Activated naive CD8-positive, alpha-beta T cell treated with anti-CD3 and anti-CD28 coated beads, Interleukin-2, amount 50 U/mL, for 24 hours (primary cell): ENCODE measurements around the gene CD22.

Experiments used
- ATAC-seq: fragments of 150-1000 bp; cut with Tn5 transposase; one replicate; pipeline ENCODE4 v1.10.0; 2021
- DNase-seq: peaks from one replicate; pipeline ENCODE4 v3.0.0; 2021
- H3K27ac Mint-ChIP-seq: one replicate; pipeline ENCODE4 v1.8.0; 2021; ENCODE audit warnings: mild to moderate bottlenecking, mixed read lengths
- H3K27me3 Mint-ChIP-seq: one replicate; pipeline ENCODE4 v1.8.0; 2021; ENCODE audit warnings: mixed read lengths
- H3K36me3 Mint-ChIP-seq: one replicate; pipeline ENCODE4 v1.8.0; 2021; ENCODE audit warnings: low read depth, mixed read lengths
- H3K4me1 Mint-ChIP-seq: one replicate; pipeline ENCODE4 v1.8.0; 2021; ENCODE audit warnings: mixed read lengths
- H3K4me3 Mint-ChIP-seq: one replicate; pipeline ENCODE4 v1.8.0; 2021; ENCODE audit warnings: mild to moderate bottlenecking, moderate library complexity, mixed read lengths
- H3K9me3 Mint-ChIP-seq: one replicate; pipeline ENCODE4 v1.8.0; 2021; ENCODE audit warnings: mixed read lengths

The CD22 gene

DNA sequence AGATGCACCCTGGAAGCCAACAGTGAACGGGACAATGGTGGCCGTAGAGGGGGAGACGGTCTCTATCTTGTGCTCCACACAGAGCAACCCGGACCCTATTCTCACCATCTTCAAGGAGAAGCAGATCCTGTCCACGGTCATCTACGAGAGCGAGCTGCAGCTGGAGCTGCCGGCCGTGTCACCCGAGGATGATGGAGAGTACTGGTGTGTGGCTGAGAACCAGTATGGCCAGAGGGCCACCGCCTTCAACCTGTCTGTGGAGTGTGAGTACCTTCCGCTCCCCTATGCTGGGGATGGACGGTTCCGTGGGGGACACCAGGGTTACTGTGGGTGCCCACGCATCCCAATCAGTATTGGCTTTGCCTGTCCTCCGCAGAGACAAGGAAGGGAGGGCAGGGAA is 26.5 kb upstream of the CD22 start:
- no peaks in the 10 kb centered on the region for H3K27me3 Mint-ChIP-seq
- DNase-seq, result no peak
- H3K4me3 Mint-ChIP-seq, result no peak overlapping the region
- no peak overlapping the region for H3K27ac Mint-ChIP-seq
- no peaks in the 10 kb centered on the region for H3K4me1 Mint-ChIP-seq
- no peak for ATAC-seq
- no peaks in the 10 kb centered on the region for H3K36me3 Mint-ChIP-seq
- H3K9me3 Mint-ChIP-seq, result no peaks in the 10 kb centered on the region

DNA sequence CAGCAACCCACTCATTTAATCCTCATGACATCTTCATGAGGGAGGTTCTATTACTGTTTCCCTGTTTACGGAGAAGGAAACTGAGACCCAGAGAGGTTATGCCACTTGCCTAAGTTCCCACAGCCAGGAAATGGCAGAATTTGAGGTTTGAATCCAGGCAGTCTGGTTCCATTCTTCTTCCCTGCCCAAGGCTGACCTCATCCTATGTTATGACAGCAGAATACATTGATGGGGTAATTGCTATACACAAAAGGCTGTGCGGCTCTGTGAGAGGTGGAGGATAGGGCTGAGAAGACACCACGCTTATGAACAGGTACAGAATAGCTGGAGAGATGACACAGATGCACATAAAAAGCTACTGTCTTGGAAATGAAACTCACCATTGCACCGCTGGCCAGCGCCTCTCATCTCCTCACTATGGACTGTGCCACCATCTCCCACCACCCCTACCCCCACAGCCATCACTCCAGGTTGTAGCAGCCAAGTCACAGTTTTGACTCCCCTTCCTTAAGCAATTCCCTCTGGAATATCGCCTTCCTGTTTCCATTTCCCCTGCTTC is 25.6 kb upstream of the CD22 start:
- Mint-ChIP-seq H3K27me3 (no peaks in the 10 kb centered on the region), H3K9me3 (no peaks in the 10 kb centered on the region), H3K27ac (no peak overlapping the region), H3K4me3 (no peak overlapping the region), H3K4me1 (no peaks in the 10 kb centered on the region), H3K36me3 (no peaks in the 10 kb centered on the region)
- no peak for ATAC-seq
- DNase-seq, result no peak

DNA sequence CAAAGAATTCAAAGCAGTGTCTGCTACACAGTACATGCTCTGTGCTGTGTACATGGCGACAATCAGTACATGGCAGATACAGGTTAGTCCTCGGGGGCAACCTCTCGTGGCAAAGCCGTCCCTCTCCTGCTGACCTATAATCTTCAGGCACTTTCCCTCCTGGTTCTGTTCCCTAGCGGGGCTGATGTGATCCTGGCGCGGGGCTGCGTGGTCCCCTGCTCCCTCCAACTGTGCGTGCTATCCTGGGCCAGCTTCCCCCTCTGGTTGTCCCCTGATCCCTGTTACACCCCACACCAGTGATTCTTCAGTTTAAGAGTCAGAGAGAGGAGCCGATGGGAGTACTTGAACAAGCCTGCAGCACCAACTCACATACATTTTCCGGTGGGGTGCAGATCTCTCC is 25.0 kb upstream of the CD22 start:
- Mint-ChIP-seq H3K4me1 (no peaks in the 10 kb centered on the region), H3K4me3 (no peak overlapping the region), H3K36me3 (no peaks in the 10 kb centered on the region), H3K27me3 (no peaks in the 10 kb centered on the region), H3K27ac (no peak overlapping the region), H3K9me3 (no peaks in the 10 kb centered on the region)
- no peak for ATAC-seq
- DNase-seq, result no peak

DNA sequence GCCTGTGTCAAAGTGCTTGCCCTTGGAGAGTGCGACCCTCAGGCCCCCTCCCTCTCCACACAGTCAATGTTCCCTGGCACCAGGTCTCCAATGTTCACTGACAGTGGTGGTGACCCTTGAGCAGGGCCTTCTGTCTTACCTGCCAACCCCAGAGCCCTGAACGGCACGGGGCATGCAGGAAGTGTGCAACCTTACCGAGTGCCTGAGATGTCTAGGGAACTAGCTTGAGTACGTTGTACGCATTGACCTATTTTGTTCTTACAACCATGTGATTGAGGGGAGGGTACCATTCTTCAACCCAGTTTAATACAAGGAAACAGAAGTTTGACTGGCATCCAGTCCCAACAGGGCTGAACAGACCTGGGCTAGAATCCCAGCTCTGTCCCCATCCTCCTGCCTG is 23.8 kb upstream of the CD22 start:
- ATAC-seq (no peak), DNase-seq (no peak)
- Mint-ChIP-seq H3K4me1 (peaks cover under 1% of the 10 kb centered on the region), H3K27ac (no peak overlapping the region), H3K9me3 (no peaks in the 10 kb centered on the region), H3K36me3 (no peaks in the 10 kb centered on the region), H3K27me3 (no peaks in the 10 kb centered on the region), H3K4me3 (no peak overlapping the region)

DNA sequence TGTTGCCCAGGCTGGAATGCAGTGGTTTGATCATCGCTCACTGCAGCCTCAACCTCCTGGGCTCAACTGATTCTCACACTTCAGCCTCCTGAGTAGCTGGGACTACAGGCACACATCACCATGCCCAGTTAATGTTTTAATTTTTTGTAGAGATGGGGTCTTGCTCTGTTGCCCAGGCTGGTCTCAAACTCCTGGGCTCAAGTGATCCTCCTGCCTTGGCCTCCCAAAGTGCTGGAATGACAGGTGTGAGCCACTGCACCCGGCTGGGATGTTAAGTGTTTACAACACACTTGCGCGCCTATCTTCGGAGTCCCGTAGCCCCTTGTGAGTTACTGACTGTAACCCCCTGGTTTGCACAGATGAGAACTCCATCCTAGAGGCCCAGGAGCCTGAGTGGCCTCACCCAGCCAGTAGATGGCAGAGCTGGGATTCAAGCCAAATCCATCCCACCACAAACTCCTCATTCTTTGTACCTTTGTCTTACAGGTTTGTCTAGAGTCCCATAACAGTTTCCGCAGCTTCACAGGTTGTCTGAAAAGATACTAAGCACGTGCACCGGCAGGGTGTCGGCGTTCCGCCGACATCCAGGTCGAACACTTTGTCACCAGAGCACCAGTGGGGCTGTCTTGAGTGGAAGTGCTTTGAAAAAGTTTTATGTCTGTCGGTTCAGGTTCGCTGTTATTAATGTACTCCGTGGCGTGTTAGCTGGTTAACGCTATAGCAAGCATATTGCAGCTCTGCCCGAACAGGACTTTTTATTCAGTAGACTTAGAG is 22.3 kb upstream of the CD22 start:
- peak; percentile 49 for ATAC-seq
- Mint-ChIP-seq H3K4me1 (peaks cover 4% of the 10 kb centered on the region), H3K4me3 (no peak overlapping the region), H3K27me3 (no peaks in the 10 kb centered on the region), H3K27ac (no peak overlapping the region), H3K36me3 (no peaks in the 10 kb centered on the region), H3K9me3 (no peaks in the 10 kb centered on the region)
- DNase-seq, result no peak

DNA sequence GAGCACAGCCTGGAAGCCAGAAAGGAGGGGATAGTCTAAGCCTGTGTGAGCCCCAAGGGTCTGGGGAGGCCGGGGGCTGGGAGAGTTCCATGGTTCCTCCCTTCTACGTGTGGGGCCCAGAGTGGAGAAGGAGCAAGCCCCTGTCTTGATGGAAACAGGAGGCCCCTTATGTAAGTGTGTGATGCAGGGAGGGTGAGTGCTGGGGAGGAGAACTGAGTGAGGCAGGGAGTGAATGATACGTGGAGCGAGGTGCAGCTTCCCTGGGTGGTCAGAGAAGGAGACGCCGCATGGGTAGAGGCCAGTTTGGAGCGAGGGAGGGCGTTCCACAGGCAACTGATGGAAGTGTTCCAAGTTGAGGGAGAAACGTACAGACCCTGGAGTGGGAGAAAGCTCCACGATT is 21.1 kb upstream of the CD22 start:
- Mint-ChIP-seq H3K9me3 (no peaks in the 10 kb centered on the region), H3K36me3 (no peaks in the 10 kb centered on the region), H3K27me3 (no peaks in the 10 kb centered on the region), H3K4me3 (no peak overlapping the region), H3K27ac (no peak overlapping the region), H3K4me1 (peaks cover 4% of the 10 kb centered on the region)
- ATAC-seq (no peak), DNase-seq (no peak)

DNA sequence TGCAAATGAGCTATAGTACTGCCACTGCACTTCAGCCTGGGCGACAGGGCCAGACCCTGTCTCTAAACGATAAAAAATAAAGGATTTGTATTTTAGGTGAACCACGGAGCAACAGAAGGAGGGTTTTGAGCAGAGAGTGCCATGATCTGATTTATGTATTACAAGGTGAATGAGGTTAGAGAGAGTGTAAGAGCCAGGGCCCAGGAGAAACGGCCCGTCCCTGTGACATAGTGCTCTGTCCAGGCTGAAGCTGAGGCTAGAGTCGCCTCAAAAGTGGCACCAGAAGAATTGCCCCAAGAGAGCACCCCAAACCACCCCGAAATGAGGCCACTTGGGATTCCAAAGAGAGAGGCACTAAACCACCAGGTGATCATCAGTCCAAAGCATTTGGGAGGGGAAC is 20.1 kb upstream of the CD22 start:
- H3K9me3 Mint-ChIP-seq, result no peaks in the 10 kb centered on the region
- H3K4me3 Mint-ChIP-seq, result no peak overlapping the region
- ATAC-seq, result no peak
- no peak for DNase-seq
- H3K36me3 Mint-ChIP-seq, result no peaks in the 10 kb centered on the region
- peaks cover 4% of the 10 kb centered on the region for H3K4me1 Mint-ChIP-seq
- H3K27me3 Mint-ChIP-seq, result no peaks in the 10 kb centered on the region
- H3K27ac Mint-ChIP-seq, result no peak overlapping the region

DNA sequence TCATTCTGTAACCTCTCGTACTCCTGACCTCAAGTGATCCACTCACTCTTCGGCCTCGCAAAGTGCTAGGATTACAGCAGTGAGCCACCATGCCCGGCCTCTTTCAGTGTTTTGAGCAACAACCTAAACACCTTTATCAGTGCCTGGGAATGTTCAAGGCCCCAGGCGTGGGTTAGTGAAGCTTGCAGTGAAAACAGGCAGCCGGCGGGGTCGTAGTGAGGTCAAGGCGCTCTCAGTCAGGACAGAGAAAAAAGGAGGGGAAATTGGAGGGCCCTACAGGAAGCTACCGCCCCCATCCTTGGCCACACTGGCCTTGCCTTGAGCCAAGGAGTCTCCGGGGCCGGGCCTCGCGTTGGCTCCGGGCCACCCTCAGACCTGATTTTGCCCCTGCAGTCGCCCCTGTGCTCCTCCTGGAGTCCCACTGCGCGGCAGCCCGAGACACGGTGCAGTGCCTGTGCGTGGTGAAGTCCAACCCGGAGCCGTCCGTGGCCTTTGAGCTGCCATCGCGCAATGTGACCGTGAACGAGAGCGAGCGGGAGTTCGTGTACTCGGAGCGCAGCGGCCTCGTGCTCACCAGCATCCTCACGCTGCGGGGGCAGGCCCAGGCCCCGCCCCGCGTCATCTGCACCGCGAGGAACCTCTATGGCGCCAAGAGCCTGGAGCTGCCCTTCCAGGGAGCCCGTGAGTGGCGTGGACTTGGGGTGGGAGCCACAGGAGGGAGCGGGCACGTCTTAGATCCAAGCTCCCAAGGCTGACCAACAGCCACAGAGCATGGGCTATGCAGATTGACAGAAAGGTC is 19.3 kb upstream of the CD22 start:
- ATAC-seq (no peak), DNase-seq (no peak)
- H3K27me3 Mint-ChIP-seq, result no peaks in the 10 kb centered on the region
- H3K9me3 Mint-ChIP-seq, result no peaks in the 10 kb centered on the region
- no peak overlapping the region for H3K4me3 Mint-ChIP-seq
- no peaks in the 10 kb centered on the region for H3K36me3 Mint-ChIP-seq
- peaks cover 4% of the 10 kb centered on the region for H3K4me1 Mint-ChIP-seq
- H3K27ac Mint-ChIP-seq, result no peak overlapping the region

DNA sequence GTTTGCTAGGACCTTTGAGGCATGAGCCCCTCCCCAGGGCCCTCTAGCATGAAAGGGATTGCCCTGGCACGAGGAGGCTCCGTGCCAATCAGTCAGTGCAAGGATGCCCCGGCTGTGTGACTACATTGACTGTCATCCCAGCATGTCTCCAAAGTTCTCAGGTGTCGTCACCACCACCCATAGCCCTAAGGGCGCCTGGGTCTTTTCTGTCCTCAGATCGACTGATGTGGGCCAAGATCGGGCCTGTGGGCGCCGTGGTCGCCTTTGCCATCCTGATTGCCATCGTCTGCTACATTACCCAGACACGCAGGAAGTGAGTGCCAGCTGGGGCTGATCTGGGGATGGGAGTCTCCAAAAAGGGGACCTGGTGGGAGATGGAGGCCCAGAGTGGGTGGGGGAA is 18.7 kb upstream of the CD22 start:
- no peak for DNase-seq
- ATAC-seq, result no peak
- no peak overlapping the region for H3K4me3 Mint-ChIP-seq
- H3K27me3 Mint-ChIP-seq, result no peaks in the 10 kb centered on the region
- no peak overlapping the region for H3K27ac Mint-ChIP-seq
- no peaks in the 10 kb centered on the region for H3K36me3 Mint-ChIP-seq
- no peaks in the 10 kb centered on the region for H3K9me3 Mint-ChIP-seq
- H3K4me1 Mint-ChIP-seq, result peaks cover 4% of the 10 kb centered on the region

DNA sequence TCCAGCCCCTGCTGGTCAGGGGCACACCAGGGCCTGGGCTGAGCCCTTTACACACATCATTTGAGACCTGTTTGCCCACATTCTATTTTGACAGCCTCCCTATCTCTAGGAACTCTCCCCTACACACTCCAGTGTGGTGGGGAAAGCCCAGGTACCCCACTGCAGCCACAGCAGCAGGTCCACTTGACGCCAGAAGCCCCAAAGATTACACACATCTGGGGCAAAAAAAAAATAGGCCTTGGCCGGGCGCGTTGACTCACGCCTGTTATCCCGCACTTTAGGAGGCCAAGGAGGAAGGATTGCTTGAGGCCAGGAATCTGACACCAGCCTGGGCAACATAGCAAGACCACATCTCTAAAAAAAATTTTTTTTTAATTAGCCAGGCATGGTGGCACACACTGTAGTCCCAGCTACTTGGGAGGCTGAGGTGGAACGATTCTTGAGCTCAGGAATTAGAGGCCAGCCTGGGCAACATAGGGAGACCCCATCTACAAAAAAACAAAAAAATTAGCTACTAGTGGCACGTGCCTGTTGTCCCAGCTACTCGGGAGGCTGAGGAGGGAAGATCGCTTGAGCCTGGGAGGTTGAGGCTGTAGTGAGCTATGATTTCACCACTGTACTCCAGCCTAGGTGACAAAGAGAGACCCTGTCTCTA is 18.0 kb upstream of the CD22 start:
- ATAC-seq (no peak), DNase-seq (no peak)
- Mint-ChIP-seq H3K36me3 (no peaks in the 10 kb centered on the region), H3K4me3 (no peak overlapping the region), H3K4me1 (peaks cover 4% of the 10 kb centered on the region), H3K9me3 (no peaks in the 10 kb centered on the region), H3K27ac (no peak overlapping the region), H3K27me3 (no peaks in the 10 kb centered on the region)

DNA sequence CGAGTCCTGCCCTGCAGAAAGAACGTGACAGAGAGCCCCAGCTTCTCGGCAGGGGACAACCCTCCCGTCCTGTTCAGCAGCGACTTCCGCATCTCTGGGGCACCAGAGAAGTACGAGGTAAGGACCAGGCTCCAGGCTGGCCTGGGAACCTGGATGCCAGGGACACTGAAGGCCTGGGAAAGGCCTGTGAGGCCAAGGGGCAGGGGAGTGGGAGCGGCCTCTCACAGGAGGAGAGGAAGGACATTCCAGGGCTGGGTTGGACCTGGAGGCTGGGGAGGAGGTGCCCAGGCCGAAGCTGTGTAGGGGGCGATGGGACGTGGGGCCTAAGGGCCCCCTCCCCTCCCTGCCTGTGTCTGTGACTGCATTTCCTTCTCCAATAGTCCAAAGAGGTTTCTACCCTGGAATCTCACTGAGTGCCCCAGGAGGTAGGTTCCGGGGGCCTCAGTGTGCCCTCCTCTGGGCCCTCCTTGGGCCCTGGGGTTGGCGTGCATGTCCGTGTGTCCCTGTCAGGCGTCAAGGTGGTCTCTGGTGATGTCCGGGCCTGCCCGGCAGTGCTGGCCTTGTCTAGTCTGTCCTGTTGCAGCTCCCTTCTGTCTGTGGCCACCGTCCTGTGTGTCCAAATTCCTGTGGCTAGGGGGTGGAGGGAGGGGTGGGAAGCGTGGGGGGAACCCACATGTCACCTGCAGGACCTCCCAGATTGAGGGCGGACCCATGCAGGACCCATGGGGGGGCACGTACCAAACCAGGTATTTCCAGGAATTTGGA is 16.9 kb upstream of the CD22 start:
- H3K4me1 Mint-ChIP-seq, result peaks cover 4% of the 10 kb centered on the region
- H3K27ac Mint-ChIP-seq, result no peak overlapping the region
- no peaks in the 10 kb centered on the region for H3K9me3 Mint-ChIP-seq

DNA sequence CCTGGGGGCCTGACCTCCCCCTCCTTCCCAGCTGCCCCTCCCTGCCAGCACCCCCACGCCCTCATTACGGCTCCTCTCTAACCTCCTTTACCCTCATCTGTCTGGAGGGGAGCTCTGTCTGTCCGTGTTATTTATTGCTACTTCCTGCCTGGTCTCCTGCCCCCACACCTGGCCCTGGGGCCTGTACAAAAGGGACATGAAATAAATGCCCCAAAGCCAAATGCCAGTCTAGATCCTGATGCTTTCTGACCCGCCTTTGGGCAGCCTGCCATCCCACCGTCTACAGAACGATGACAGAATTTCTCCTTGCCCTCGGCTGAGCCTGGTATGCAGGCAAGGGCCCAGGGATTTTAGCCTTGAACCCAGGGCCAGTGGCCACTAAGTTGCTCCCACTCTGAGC is 15.4 kb upstream of the CD22 start:
- ATAC-seq, result no peak
- no peaks in the 10 kb centered on the region for H3K9me3 Mint-ChIP-seq
- no peak overlapping the region for H3K27ac Mint-ChIP-seq
- DNase-seq, result no peak
- no peak overlapping the region for H3K4me3 Mint-ChIP-seq
- H3K27me3 Mint-ChIP-seq, result no peaks in the 10 kb centered on the region
- peaks cover 7% of the 10 kb centered on the region for H3K4me1 Mint-ChIP-seq
- H3K36me3 Mint-ChIP-seq, result no peaks in the 10 kb centered on the region

More for the DNA sequence above, 16.9 kb upstream of the CD22 start:
- DNase-seq (no peak), ATAC-seq (no peak)
- H3K27me3 Mint-ChIP-seq, result no peaks in the 10 kb centered on the region
- H3K4me3 Mint-ChIP-seq, result no peak overlapping the region
- no peaks in the 10 kb centered on the region for H3K36me3 Mint-ChIP-seq

DNA sequence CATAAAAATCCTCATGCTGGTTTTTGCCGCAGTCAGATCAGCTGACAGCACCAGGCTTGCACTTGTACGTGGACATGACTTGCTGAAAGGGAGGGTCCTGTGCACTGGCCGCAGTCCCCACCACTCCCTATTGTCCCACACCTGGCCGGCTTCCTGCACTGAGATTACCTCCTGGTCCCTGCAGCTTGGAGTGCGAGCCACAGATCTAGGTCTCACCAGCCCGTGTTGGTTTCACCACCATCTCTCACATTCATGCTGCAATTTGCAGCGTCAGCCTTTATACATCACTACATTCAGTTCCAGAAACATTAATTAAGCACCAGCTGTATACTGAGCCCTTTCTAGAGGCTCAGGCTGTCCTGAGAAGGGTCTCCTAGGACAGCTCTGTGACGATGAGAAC is 15.0 kb upstream of the CD22 start:
- ATAC-seq (no peak), DNase-seq (no peak)
- Mint-ChIP-seq H3K27me3 (peaks cover 3% of the 10 kb centered on the region), H3K9me3 (no peaks in the 10 kb centered on the region), H3K4me1 (peaks cover 11% of the 10 kb centered on the region), H3K36me3 (no peaks in the 10 kb centered on the region), H3K27ac (no peak overlapping the region), H3K4me3 (no peak overlapping the region)

DNA sequence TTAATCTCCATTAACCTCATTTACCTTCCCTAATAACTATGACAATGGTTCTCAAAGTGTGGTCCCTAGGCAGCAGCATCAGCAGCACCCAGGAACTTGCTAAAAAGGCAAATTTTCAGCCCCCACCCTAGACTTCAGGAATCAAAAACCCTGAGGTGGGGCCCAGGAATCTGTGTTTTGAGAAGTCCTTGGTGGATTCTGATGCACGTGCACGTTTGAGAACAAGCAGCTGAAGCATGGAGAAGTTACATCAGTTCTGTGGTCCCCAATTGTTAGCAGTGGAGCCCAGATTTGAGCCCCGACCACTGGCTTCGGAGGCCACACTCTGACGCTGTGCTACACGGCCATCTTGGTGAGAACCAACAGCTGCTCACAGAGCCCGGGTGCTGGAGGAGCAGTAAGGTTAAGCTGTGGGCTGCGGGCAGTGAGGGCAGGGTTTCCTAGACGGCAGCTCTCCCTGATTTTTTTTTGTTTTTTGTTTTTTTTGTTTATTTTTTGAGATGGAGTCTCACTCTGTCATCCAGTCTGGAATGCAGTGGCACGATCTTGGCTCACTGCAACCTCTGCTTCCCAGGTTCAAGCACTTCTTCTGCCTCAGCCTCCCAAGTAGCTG is 14.0 kb upstream of the CD22 start:
- Mint-ChIP-seq H3K4me3 (no peak overlapping the region), H3K9me3 (no peaks in the 10 kb centered on the region), H3K36me3 (no peaks in the 10 kb centered on the region), H3K27ac (no peak overlapping the region), H3K27me3 (peaks cover 3% of the 10 kb centered on the region), H3K4me1 (peaks cover 13% of the 10 kb centered on the region)
- ATAC-seq, result no peak
- no peak for DNase-seq
